Endodermal cell (in vitro differentiated cells): ENCODE data around the gene TKT. TPM values are rescaled to one million over a fixed set of nuclear protein-coding genes. Genes with fewer than 3 reads are reported as not detected.

Experiments
- DNase-seq: peaks from one replicate; pipeline ENCODE4 v3.0.0-alpha.2; 2017
- H3K27ac ChIP-seq: 2 replicates; pipeline ENCODE4 v1.5.1; 2013; ENCODE audit warnings: mild to moderate bottlenecking, low read depth, low read length, moderate library complexity
- H3K27me3 ChIP-seq: 2 replicates; pipeline ENCODE4 v1.6.1; 2013; ENCODE audit warnings: mild to moderate bottlenecking, low read length, moderate library complexity; ENCODE audit not compliant: insufficient read depth, control insufficient read depth, poor library complexity, severe bottlenecking
- H3K36me3 ChIP-seq: 2 replicates; pipeline ENCODE4 v1.7.0; 2013; ENCODE audit warnings: mild to moderate bottlenecking, low read length, moderate library complexity; ENCODE audit not compliant: control insufficient read depth, insufficient read depth
- H3K4me1 ChIP-seq: one replicate; pipeline ENCODE4 v1.7.0; 2013; ENCODE audit warnings: low read length; ENCODE audit not compliant: control insufficient read depth, insufficient read depth
- H3K4me3 ChIP-seq: 2 replicates; pipeline ENCODE4 v1.5.1; 2013; ENCODE audit warnings: mild to moderate bottlenecking, low read length, moderate library complexity
- H3K9ac ChIP-seq: 2 replicates; pipeline ENCODE4 v1.6.1; 2013; ENCODE audit warnings: mild to moderate bottlenecking, low read length, moderate library complexity; ENCODE audit not compliant: poor library complexity, severe bottlenecking; ENCODE audit errors: extremely low read depth
- H3K9me3 ChIP-seq: 2 replicates; pipeline ENCODE4 v1.6.1; 2013; ENCODE audit warnings: mild to moderate bottlenecking, low read length, moderate library complexity; ENCODE audit not compliant: control insufficient read depth
- H3K27ac Mint-ChIP-seq: 2 replicates; pipeline ENCODE4 v1.8.0; 2020; ENCODE audit warnings: mixed read lengths
- H3K27me3 Mint-ChIP-seq: 2 replicates; pipeline ENCODE4 v1.8.0; 2021; ENCODE audit warnings: mild to moderate bottlenecking, mixed read lengths; ENCODE audit not compliant: insufficient read depth
- H3K36me3 Mint-ChIP-seq: 2 replicates; pipeline ENCODE4 v1.8.0; 2020; ENCODE audit warnings: low read depth, mixed read lengths
- H3K4me1 Mint-ChIP-seq: 2 replicates; pipeline ENCODE4 v1.8.0; 2020; ENCODE audit warnings: mixed read lengths
- H3K4me3 Mint-ChIP-seq: 2 replicates; pipeline ENCODE4 v1.8.0; 2020; ENCODE audit warnings: mild to moderate bottlenecking, moderate library complexity, mixed read lengths
- H3K9me3 Mint-ChIP-seq: 2 replicates; pipeline ENCODE4 v1.8.0; 2020; ENCODE audit warnings: mild to moderate bottlenecking, mixed read lengths
- CTCF ChIP-seq: fragments of 200-600 bp; sonication (generic); conservative IDR thresholded peaks from 2 replicates; pipeline ENCODE4 v1.5.0; 2021; ENCODE audit warnings: antibody characterized with exemption, mild to moderate bottlenecking
- WGBS, 2 experiments: methylation state at CpG; one replicate each; pipeline versions ENCODE4 v1.1.5 to v1.1.7; 2013; ENCODE audit warnings: missing lambda C conversion rate in 2 of 2, mixed read lengths in 1 of 2; ENCODE audit not compliant: insufficient coverage in 1 of 2, insufficient read length in 1 of 2; 5-methylcytosine and 5-hydroxymethylcytosine counted together
- total RNA-seq, 2 donors: library from RNA; stranded (reverse); fragmentation: NEBNext Ultra II Directional in 1 of 2; extraction: Animal tissue kit (Norgen Biotek cat#: 25700) in 1 of 2; gene quantifications; 2 replicates in 1 of 2; 3 replicates in 1 of 2; pipeline ENCODE4 v1.2.1, GENCODE V29; 2021

TKT gene
- total RNA-seq, 2 donors from 2014 or later: 373 to 472 TPM

- H3K4me1 ChIP-seq: no peaks in the 10 kb centered on the region
- H3K27ac ChIP-seq: no peak overlapping the region
- Mint-ChIP-seq H3K27ac (no peak overlapping the region), H3K9me3 (no peaks in the 10 kb centered on the region), H3K4me1 (no peaks in the 10 kb centered on the region), H3K36me3 (peaks cover 65% of the 10 kb centered on the region), H3K27me3 (no peaks in the 10 kb centered on the region), H3K4me3 (no peak overlapping the region)
- no peaks in the 10 kb centered on the region for H3K27me3 ChIP-seq
- no peak for DNase-seq
- no peaks in the 10 kb centered on the region for H3K9me3 ChIP-seq
- WGBS, 2 experiments: 93 to 97% methylated on average over 4 to 7 of the region's 7 CpGs
- no peak overlapping the region for H3K4me3 ChIP-seq
- H3K9ac ChIP-seq: no peak overlapping the region
- peaks cover 65% of the 10 kb centered on the region for H3K36me3 ChIP-seq
- no peak for TF ChIP-seq CTCF
Measured at GRCh38 chr3:53225651-53226050, 30.2 kb downstream of the TKT start.

- H3K4me1 ChIP-seq: no peaks in the 10 kb centered on the region
- H3K27ac Mint-ChIP-seq: no peak overlapping the region
- no peak overlapping the region for H3K4me3 Mint-ChIP-seq
- H3K4me3 ChIP-seq: no peak overlapping the region
- H3K27me3 Mint-ChIP-seq: no peaks in the 10 kb centered on the region
- TF ChIP-seq CTCF: no peak
- H3K4me1 Mint-ChIP-seq: no peaks in the 10 kb centered on the region
- 93 to 100% methylated on average over 4 to 6 of the region's 6 CpGs for WGBS, 2 experiments
- no peak overlapping the region for H3K27ac ChIP-seq
- H3K9me3 Mint-ChIP-seq: no peaks in the 10 kb centered on the region
- no peak for DNase-seq
- peaks cover 61% of the 10 kb centered on the region for H3K36me3 ChIP-seq
- H3K9ac ChIP-seq: no peak overlapping the region
- peaks cover 61% of the 10 kb centered on the region for H3K36me3 Mint-ChIP-seq
- H3K9me3 ChIP-seq: no peaks in the 10 kb centered on the region
- no peaks in the 10 kb centered on the region for H3K27me3 ChIP-seq
Measured at GRCh38 chr3:53225181-53225580, 30.6 kb downstream of the TKT start.

GRCh38 chr3:53224536-53224935 is 31.3 kb downstream of the TKT start:
- no peaks in the 10 kb centered on the region for H3K27me3 ChIP-seq
- H3K9ac ChIP-seq: no peak overlapping the region
- Mint-ChIP-seq H3K27me3 (no peaks in the 10 kb centered on the region), H3K27ac (no peak overlapping the region), H3K4me3 (no peak overlapping the region), H3K9me3 (no peaks in the 10 kb centered on the region), H3K4me1 (peaks cover 1% of the 10 kb centered on the region), H3K36me3 (peaks cover 55% of the 10 kb centered on the region)
- 90 to 95% methylated on average over 5 of the region's 5 CpGs for WGBS, 2 experiments
- no peak for DNase-seq
- H3K4me3 ChIP-seq: no peak overlapping the region
- H3K27ac ChIP-seq: peak overlapping the region; percentile 64
- peaks cover 54% of the 10 kb centered on the region for H3K36me3 ChIP-seq
- no peak for TF ChIP-seq CTCF
- no peaks in the 10 kb centered on the region for H3K4me1 ChIP-seq
- no peaks in the 10 kb centered on the region for H3K9me3 ChIP-seq
